GM18519 (cell line): ENCODE measurements around the gene PLXNA4.

Experiments
- ATAC-seq: cut with Tn5 transposase; IDR thresholded peaks from one replicate; pipeline ENCODE4 v1.9.1; 2021; ENCODE audit warnings: mild to moderate bottlenecking, moderate library complexity; ENCODE audit not compliant: unreplicated experiment, low FRiP score

Gene PLXNA4

DNA sequence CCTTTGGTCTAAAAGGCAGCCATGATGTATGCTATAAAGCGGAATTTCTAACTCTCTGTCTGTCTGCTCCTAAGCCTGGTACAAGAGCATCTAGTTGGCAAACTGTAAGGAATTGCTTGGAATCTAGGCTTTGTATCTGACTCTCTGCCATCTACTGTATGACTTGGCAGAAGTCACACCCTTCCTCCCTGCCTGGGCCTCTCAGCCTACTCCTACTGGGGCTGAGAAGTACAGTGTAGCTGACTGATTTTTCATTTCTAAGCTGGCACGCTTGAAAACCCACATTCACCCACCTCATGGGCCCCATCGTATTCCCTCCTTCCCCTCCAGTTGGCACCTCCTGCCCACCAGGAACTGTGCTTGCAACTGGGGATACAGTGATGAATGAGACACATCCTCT lies 435.2 kb downstream of the PLXNA4 start:
- ATAC-seq: no peak

DNA sequence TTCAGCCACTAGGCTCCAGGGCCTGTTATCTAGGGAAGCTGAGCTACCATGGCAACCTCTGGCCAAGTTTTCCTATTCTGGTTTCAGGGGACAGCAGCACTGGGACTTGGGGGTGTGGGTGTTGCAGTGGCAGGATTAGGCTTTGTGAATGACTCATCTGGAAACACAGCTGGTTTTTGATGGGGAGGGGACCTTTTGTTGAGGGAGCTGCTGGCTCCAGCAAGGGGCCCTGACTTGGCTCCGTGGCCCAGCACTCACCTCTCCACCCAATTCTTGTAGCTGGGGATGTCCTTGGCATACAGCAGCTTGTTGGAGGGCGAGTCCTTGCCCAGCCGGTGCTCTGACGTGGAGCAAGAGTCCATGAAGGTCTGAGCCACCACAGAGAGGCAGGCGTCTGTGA lies 435.9 kb downstream of the PLXNA4 start:
- ATAC-seq: no peak

DNA sequence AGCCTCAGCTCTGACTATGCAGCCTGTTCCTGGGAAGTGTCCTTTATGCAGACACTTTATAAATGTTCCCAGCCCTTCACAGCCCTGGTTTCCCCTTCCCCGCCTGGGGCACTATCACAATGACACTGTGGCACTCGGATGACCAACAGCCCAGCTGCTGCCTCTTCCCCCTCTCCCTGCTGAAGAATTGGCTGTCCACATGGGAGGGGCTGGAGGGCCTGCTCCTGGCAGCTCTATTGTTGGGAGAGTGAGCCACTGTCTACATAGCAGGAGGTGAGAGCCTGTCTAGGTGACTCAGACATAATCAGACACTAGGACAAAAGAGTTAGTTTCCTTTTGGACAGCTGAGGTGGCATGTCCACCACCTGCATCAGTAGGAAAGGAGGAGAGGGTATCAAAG lies 437.5 kb downstream of the PLXNA4 start:
- ATAC-seq: no peak

DNA sequence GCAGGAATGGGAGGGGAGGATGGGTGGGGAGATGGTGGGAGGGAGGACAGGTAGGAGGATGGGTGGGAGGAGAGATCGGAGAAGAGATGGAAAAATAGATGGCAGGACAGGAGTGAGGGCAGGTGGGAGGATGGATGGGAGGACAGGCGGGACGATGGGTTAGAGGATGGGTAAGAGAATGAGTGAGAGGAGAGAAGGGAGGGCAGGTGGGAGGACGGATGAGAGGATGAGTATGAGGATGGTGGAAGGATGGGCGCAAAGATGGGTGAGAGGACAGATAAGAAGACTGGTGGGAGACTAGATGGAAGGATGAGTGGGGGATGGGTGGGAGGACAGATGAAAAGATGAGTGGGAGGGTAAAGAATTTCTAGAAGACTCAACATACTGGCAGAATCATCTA lies 438.6 kb downstream of the PLXNA4 start:
- ATAC-seq: no peak

DNA sequence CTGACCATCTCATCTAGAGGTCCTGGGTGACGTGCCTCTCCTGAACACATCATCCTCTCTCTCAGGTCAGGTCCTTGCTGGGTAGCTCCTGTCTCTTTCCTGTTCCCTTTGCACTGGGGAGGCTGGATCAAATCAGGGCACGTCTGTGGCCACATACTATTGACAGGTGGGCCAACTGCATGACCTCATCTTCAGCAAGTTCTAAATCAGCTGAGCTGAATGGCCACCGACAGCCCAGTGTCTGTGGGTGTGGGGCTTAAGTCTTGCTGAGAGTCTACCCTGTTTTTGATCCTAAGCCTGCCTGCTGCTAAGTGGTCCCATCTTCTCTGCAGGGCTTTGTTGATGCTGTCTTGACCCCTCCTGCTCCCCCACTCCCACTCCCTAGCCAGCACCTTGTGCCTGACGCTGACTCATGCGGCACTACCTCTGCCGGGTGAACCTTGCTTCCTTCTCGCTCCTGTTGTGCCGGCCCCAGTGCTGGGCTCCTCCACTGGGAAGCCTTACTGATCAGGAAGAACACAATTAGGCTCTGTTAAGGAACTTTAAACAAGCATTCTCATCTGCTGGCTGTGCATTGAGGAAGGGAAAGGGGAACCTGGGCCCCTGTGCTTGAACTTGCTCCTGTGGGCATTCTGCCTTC lies 440.4 kb downstream of the PLXNA4 start:
- ATAC-seq: no peak

DNA sequence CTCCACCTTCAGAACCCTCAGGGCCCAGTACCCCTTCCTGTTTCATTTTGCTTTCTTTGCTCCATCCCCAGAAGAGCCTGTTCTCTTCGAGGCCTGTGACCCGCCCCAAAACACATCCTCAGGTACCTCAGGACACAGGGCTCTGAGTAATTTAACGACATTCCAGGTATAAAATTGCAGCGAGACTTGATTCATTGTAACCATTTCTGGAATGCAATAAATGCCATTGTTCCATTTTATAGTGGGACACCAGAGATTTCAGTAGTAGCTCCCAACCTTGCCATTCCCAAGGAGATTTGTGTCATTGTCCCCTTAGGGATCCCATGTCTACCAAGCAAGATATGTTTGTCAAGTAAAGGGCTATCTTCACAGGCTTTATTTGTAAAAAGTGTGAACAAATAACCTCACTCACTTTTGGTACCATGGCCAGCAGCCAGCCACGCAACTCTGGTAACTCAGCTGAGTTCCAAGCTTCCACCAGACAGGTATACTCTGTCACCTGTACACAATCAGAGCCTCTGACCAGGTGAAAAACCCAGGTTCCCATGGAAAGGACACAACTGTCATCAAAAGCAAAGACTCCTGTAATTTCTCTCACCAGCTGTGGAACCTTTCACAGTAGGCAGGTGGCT lies 441.3 kb downstream of the PLXNA4 start:
- ATAC-seq: no peak

DNA sequence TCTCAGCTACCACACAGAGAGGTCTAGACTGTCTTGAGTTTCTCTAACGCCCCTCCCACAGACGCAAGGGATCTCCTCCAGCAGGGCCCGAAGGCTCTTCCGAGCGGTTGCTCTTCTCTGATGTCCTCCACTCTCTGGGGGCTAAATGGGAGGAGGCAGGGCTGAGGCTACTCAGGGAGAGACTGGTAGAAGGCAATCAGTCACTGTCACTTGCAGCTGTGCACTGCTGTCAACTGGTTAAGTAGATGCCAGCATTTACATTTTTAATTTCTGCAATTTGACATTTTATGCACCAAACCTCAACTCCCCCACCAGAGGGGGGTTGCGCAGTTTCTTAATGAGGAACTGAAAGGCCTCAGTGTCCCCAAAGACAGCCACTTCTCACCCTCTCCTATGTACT lies 442.8 kb downstream of the PLXNA4 start:
- no peak for ATAC-seq

DNA sequence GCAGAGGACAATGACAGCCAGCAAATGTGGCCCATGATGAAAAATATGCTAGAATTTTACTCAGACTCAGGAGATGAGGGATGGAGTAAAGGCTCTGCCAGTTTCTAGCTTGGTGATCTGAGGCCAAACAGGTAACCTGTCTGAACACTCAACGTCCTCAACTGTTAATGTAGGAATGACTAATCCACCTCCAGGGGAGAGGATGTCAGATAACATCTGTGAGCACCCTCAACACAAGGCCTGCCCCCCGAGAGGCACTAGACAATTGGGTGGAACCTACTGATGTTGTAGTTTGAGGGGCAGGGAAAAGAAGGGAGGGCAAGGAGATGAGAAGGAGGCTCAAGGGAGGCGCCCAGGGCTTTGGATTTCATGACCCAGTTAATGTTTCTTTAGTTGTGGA lies 445.1 kb downstream of the PLXNA4 start:
- ATAC-seq: no peak

DNA sequence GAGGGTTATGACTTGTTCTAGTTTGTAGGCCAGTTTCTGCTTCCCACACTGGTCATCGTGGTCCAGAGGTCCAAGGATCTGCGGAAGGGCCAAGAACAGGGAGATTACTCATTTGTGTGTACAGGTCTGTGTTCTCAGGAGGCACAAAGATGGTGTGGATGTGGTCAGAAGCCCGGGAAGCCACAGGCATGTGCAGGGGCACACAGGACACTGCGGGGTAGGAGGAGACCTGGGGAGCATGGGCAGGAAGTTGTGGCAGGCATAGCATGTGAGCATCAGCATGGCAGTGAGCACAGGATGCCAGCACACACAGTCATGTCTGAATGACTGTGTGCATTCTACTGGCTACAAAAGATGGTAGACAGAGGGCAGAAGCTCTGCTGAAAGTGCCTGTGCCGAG lies 445.8 kb downstream of the PLXNA4 start:
- ATAC-seq: no peak

DNA sequence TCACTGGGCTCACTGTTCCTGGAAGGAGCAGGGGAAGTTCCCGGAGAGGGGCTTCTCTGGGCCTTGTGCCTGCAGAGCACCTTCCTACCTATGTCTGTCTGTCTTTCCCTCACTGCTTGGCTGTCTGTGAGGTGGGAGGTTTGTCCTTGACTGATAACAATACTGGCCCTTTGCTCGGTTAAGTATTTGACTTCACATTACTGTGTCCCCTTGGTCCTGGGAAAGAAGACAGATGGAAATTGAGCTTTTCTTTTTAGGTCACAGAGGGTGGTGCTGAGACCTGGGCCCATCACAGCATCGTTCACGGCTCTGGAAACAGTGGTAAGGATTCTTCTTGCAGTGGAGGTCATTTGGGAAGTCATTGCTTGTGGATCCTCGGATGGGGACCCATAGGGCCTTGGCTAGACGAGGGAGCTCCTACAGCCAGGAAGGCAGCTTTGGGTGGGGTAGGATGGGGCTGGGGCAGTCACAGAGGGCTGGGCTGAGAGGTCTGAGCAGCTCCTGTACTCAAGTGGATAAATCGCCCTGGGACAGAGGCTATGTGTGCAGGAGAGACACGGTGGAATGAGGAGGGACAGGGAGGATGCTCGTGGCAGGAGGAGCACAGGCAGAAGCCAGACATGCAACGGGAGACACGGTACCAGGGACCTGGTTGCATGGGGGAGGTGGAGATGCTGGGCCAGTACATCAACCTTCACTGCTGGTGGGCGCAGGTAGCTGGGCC lies 450.2 kb downstream of the PLXNA4 start:
- ATAC-seq: no peak

DNA sequence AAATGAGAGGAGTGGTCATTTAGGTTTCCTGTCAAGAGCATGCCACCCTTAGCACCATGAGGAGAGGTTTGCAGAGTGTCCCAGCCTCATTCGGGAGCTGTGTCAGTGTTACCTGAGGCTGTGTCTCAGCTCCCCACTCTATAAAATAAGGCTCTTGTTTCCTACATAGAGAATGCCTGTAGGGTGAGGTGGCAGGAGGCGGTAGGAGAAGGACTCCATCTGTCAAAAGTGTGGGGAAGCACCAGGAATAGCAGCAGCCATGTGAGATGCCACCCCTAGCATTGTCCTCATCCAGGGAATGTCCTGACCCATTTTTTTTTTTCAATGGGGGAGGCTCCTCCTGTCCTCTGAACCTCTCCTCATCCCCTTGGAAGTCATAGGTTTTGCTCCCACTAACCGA lies 451.2 kb downstream of the PLXNA4 start:
- no peak for ATAC-seq

DNA sequence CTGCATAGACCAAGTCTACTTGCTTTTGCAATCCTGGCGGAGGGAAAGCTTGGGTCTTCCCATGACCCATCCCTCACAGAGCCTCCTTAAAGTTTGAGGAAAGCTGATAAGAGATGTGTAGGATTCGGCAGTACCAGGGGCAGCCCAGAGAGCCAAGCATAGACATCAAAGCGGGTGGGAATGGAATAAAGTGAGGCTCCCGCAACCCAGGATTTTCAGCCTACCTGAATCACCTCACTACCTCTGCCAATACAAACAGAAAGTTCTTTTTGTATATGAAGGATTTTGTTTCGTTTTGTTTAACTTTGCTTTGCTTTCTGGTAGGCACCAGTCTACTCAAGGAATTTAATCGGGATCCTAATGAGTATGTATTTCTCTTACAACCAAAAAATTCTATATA lies 451.7 kb downstream of the PLXNA4 start:
- ATAC-seq: no peak

DNA sequence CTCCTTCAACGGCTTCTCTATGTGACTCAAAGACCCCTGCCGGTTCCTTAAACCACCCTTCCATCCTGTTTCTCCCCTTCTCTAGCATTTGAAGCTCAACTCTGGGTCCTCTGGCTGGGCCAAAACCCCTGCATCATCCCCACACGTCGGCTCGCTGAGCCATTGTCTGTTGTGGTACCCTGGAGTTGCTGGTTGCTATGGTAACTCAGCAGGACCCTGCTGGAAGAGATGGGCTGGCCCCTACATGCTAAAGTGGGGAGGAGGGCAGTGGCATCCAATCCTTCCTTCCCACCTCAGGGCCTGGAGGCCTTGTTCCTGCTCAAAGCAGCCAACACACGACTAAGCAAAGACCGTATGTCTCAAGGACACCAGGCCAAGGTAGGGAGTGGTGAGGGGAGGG lies 452.5 kb downstream of the PLXNA4 start:
- ATAC-seq: no peak

DNA sequence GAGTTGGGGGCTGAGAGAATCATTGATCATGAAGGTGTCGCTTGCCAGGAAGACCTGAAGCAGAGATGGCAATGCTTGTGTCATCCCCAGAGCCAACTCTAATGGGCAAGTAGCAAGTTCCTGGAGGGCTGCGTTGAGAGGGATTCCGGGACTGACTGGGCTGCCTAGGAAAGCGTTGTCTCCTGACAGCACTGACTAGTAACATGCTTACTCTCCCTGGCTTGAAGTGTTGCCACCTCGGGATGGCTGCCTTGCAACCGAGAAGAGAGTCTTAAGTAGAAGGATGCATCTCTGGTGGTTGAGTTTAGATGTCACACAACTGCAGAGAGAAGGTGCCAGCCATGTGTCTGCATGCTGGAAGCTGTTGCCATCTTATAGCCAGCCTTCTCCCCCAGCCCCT lies 453.4 kb downstream of the PLXNA4 start:
- no peak for ATAC-seq

DNA sequence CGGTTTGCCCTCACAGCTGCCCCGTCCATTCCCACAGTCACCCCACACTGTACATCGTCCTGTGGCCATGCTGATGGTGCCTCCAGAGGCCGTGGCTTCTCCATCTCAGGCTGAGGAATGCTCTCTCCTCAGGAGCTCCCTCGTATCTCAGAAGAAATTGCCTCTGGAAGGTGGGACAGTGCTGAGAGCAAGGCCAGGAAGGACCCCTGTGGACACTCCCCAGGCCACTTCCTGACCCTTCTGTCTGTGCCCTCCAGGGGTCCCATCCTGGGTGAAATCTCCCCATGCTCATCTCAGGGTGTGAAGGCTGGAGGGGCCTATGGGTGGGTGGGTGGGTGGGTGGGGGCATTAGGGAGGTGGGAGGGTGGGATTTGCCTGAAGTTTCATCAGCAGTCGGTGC lies 454.3 kb downstream of the PLXNA4 start:
- ATAC-seq: no peak

DNA sequence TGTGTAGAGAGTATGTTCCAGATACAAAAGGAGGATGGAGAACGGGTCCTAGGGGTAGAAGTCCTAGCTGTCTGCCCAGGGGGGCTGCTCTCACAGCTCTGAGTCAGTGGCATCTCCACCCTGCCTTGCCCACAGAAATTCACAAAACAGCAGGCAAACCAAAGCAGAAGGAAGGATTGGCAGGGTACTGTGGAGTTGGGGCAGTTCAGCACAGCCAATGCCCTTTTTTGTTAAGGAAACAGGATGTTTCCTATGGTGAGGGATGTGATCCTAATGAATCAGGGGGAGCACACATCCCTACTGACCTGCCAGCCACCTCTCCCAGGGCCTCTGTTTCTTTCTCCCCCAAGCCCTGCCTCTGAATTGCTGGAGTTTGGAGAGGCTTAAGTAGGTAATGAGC lies 457.6 kb downstream of the PLXNA4 start:
- ATAC-seq: no peak

DNA sequence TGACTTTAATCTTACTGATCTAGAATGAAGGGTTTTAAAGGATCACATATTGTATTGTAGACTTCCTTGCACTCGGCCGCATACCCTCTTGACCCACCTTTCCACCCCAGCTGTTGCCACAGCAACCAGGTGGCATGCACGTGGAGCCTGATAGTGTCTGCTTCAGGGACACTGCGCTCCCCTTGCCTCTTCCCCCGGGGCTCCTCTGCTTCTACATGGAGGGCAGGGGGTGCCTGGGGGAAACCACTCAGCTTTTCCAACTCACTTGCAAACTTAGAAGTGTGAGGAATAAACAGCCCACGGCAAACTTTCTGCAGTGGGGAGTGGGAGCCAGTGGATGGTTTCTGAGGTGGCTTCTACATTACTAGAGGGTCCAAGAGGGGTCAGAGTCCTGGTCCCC lies 458.6 kb downstream of the PLXNA4 start:
- no peak for ATAC-seq

DNA sequence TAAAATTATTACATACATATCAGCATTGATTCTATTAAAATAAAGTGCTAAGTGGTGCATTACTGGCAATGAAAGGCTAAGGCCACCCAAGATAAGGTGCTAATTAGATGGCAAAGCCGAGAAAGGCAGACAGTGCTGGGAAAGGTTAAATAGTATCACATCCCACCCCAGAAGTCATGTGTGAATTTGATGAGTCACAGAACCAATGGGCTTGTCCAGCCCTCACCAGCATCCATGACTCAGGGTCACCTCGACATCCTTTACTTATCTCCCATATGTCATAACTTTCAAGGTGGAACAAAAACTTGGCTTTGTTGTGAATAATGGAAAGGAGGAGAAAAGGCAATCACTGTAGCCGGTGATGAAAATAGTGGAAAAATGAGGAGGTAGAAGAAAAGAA lies 459.1 kb downstream of the PLXNA4 start:
- ATAC-seq: no peak

DNA sequence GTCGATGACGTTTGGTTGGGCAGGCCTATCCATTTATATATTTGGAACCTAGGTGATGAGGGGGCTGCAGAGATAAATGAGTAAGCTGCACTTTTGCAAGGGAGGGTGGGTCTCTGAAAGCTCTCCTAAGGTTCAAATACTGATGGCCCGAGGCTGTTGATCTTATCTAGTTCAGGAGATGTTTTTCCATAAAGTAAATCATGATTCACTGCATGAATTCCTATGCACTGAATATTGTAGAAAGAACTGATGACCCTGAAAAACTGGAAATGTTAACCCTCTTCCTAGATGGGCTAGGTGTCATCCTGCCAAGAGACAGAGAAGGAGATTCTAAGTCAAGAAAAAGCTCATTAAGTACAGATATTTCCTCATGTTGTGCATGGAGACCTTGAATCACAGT lies 459.9 kb downstream of the PLXNA4 start:
- no peak for ATAC-seq

DNA sequence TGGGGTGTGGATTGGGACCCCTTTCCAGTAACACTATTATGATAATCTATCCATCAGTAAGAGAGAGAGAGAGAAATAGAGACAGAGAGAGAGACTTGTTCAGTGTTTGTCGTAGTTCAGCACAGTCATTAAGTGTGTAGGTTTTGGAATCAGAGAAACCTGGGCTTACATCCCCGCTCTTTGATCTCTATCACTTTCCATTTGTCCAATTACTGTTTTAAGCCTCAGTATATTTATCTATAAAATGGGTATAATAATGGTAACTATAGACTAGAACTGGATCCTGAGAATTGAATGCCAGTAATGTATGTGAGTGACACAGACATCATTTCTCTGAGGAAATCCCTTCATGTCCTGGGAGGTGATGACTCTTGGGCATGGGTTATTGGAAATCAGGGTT lies 460.5 kb downstream of the PLXNA4 start:
- ATAC-seq: no peak

DNA sequence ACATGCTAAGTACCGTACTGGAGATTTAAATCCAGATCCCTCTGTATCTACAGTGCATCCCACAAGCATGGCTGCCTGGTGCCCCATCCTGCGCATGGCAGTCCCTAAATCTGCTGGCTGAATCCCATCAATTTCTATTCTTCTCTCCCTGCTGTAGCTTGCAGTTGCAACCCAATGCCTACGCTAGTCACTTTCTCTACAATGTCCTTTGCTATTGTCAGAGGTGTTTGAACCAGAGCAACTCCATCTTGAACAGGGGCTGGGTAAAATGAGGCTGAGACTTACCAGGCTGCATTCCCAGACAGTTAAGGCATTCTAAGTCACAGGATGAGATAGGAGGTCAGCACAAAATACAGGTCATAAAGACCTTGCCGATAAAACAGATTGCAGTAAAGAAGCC lies 461.2 kb downstream of the PLXNA4 start:
- ATAC-seq: no peak

DNA sequence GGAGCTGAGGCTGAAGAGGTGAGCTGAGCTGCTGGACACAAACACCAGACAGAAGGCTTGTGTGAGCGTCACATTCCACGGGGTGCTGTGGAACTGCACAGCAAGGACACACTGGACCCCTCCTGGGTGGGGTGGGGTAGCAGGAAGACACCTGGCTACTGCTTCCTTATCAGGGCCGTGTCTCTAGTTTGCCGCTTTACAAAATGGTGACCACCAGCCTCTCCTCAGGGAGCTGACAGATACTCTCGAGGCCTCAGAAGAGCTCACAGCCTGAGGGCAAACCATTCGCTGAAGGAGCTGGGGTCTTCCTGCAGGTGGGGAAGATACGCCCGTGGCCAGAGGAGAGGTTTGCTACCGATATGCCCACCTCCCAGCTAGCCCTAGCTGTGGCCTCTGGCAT lies 461.9 kb downstream of the PLXNA4 start:
- ATAC-seq: no peak
